Transverse colon (tissue), 3 donors: Measurements from ENCODE around the gene TOMM40L.

ENCODE experiments used
- EP300 ChIP-seq: sonication (generic); formaldehyde crosslinking; IDR thresholded peaks from one replicate; pipeline ENCODE4 v1.6.1; 2017; ENCODE audit warnings: antibody characterized with exemption, low read depth
- TF ChIP-seq, protein P1 (sequence below), 5 experiments: fragments of 200-600 bp in 3 of 5; fragments of 450-650 bp in 2 of 5; sonication (generic) in 3 of 5; IDR thresholded peaks; 1 replicate in 2 of 5; 2 replicates in 3 of 5; pipeline ENCODE4 v1.5.1; 2016 to 2017; ENCODE audit warnings: antibody characterized with exemption in 5 of 5, inconsistent platforms in 3 of 5, mild to moderate bottlenecking in 2 of 5, moderate library complexity in 1 of 5

DNA sequence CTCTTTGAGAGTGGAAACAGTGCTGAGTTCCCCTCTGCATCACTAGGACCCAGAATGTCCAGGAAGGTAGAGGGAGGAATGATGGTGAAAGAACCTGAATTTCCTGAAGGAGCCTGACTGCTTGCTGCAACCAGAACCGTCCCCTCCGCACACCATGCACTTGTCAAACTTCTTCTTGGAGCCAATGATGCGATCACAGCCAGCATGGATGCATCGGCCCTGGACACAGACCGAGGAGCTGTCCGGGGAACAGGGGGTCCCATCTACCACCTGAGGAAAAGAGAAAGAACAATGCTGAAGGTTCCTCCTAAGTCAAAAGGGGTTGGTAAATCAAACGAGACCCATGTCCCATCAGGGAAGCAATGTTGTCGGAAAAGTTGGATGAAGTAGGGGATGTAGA is 33.9 kb upstream of the TOMM40L start:
- no peak for TF ChIP-seq EP300
- TF ChIP-seq, protein P1, sequence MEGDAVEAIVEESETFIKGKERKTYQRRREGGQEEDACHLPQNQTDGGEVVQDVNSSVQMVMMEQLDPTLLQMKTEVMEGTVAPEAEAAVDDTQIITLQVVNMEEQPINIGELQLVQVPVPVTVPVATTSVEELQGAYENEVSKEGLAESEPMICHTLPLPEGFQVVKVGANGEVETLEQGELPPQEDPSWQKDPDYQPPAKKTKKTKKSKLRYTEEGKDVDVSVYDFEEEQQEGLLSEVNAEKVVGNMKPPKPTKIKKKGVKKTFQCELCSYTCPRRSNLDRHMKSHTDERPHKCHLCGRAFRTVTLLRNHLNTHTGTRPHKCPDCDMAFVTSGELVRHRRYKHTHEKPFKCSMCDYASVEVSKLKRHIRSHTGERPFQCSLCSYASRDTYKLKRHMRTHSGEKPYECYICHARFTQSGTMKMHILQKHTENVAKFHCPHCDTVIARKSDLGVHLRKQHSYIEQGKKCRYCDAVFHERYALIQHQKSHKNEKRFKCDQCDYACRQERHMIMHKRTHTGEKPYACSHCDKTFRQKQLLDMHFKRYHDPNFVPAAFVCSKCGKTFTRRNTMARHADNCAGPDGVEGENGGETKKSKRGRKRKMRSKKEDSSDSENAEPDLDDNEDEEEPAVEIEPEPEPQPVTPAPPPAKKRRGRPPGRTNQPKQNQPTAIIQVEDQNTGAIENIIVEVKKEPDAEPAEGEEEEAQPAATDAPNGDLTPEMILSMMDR (IDR thresholded peaks at IDR 0.05): no peak
